Esophagus muscularis mucosa (tissue), 4 donors: ENCODE measurements around the gene RASL10A. TPM values are rescaled to one million over a fixed set of nuclear protein-coding genes. Genes with fewer than 3 reads are reported as not detected.

Experiments used
- DNase-seq: peaks from one replicate; pipeline ENCODE4 v3.0.0-alpha.2; 2017; ENCODE audit errors: extremely low spot score
- H3K27ac ChIP-seq, 4 donors: fragments of 200-600 bp; sonication (generic); replicated peaks in 1 of 4; 1 replicate in 3 of 4; 2 replicates in 1 of 4; pipeline ENCODE4 v1.5.1; 2016 to 2019; ENCODE audit warnings: mild to moderate bottlenecking in 1 of 4
- H3K27me3 ChIP-seq, 4 donors: fragments of 200-600 bp; sonication (generic); one replicate each; pipeline versions ENCODE4 v1.5.1 to v1.6.0; 2016 to 2019
- H3K36me3 ChIP-seq, 4 donors: fragments of 200-600 bp; sonication (generic); one replicate each; pipeline ENCODE4 v1.5.1; 2016 to 2019
- H3K4me1 ChIP-seq, 4 donors: fragments of 200-600 bp; sonication (generic); one replicate each; pipeline ENCODE4 v1.5.1; 2016 to 2019
- H3K4me3 ChIP-seq, 4 donors: fragments of 200-600 bp; sonication (generic); 1 replicate in 2 of 4; 2 replicates in 2 of 4; pipeline ENCODE4 v1.5.1; 2016 to 2019; ENCODE audit warnings: mild to moderate bottlenecking in 4 of 4, moderate library complexity in 1 of 4
- H3K9me3 ChIP-seq, 4 donors: fragments of 200-600 bp; sonication (generic); 1 replicate in 3 of 4; 2 replicates in 1 of 4; pipeline ENCODE4 v1.5.1; 2016 to 2019
- CTCF ChIP-seq, 3 experiments: fragments of 200-600 bp in 2 of 3; fragments of 450-650 bp in 1 of 3; sonication (generic) in 2 of 3; IDR thresholded peaks; one replicate each; pipeline ENCODE4 v1.5.1; 2017 to 2019; ENCODE audit warnings: antibody characterized with exemption in 3 of 3, mild to moderate bottlenecking in 2 of 3, moderate library complexity in 1 of 3
- EP300 ChIP-seq: sonication (generic); formaldehyde crosslinking; IDR thresholded peaks from one replicate; pipeline ENCODE4 v1.6.1; 2017; ENCODE audit warnings: antibody characterized with exemption
- POLR2A ChIP-seq: fragments of 450-650 bp; IDR thresholded peaks from one replicate; pipeline ENCODE4 v1.6.1; 2017; ENCODE audit warnings: antibody characterized with exemption, moderate library complexity, mild to moderate bottlenecking, low read depth
- POLR2AphosphoS5 ChIP-seq, 2 donors: sonication (generic); formaldehyde crosslinking; IDR thresholded peaks; one replicate each; pipeline ENCODE4 v1.6.1; 2017; ENCODE audit warnings: antibody characterized with exemption in 2 of 2
- WGBS: methylation state at CpG from one replicate; pipeline ENCODE4 v1.1.5; 2018; 5-methylcytosine and 5-hydroxymethylcytosine counted together
- intact Hi-C: fragments of 100-400 bp; cut with DNase I; formaldehyde crosslinking; loops from one replicate; pipeline ENCODE4 v1.15.1; 2023
- total RNA-seq, 4 donors: library from RNA; depleted of rRNA; stranded (reverse); fragments of >200 nt; gene quantifications; one replicate each; pipeline versions ENCODE4 v1.1.0 to v1.2.1, GENCODE V29; 2016

RASL10A gene
- total RNA-seq, 4 donors from 2014 or later, result 0.50 to 1.6 (median 0.84) TPM; not detected in 1

- peaks cover 17 to 23% (median 19%) of the 10 kb centered on the region in 4 donors for H3K4me1 ChIP-seq
- peaks cover 56 to 95% (median 85%) of the 10 kb centered on the region in 4 donors for H3K36me3 ChIP-seq
- no peak overlapping the region for H3K4me3 ChIP-seq
- 94% methylated on average over 23 of the region's 23 CpGs for WGBS
- TF ChIP-seq POLR2A, result no peak
- TF ChIP-seq EP300, result no peak
- no peak for TF ChIP-seq CTCF (IDR thresholded peaks at IDR 0.05)
- TF ChIP-seq POLR2AphosphoS5 (IDR thresholded peaks at IDR 0.05), result no peak
- H3K9me3 ChIP-seq, result no peaks in the 10 kb centered on the region
- intact Hi-C loops, result no loop called here
- DNase-seq, result no peak
- no peaks in the 10 kb centered on the region for H3K27me3 ChIP-seq
- no peak overlapping the region for H3K27ac ChIP-seq
These were observed 24.1 kb upstream of the RASL10A start for GRCh38 chr22:29339381-29340235.

GRCh38 chr22:29338398-29338797 is 22.9 kb upstream of the RASL10A start:
- no peak overlapping the region for H3K4me3 ChIP-seq
- no peaks in the 10 kb centered on the region for H3K27me3 ChIP-seq
- H3K36me3 ChIP-seq, result peaks cover 63 to 100% (median 95%) of the 10 kb centered on the region in 4 donors
- 88% methylated on average over 6 of the region's 6 CpGs for WGBS
- intact Hi-C loops, result no loop called here
- no peak for DNase-seq
- H3K9me3 ChIP-seq, result no peaks in the 10 kb centered on the region
- no peak for TF ChIP-seq EP300
- no peak for TF ChIP-seq POLR2AphosphoS5 (IDR thresholded peaks at IDR 0.05)
- no peak for TF ChIP-seq POLR2A
- no peak for TF ChIP-seq CTCF (IDR thresholded peaks at IDR 0.05)
- H3K27ac ChIP-seq, result no peak overlapping the region
- H3K4me1 ChIP-seq, result peaks cover 5 to 11% (median 8%) of the 10 kb centered on the region in 4 donors

GRCh38 chr22:29337631-29338284 is 22.3 kb upstream of the RASL10A start:
- DNase-seq, result no peak
- no peak for TF ChIP-seq POLR2A
- no peak for TF ChIP-seq EP300
- no peak for TF ChIP-seq CTCF (IDR thresholded peaks at IDR 0.05)
- no peak for TF ChIP-seq POLR2AphosphoS5 (IDR thresholded peaks at IDR 0.05)
- Histone ChIP-seq H3K4me1 (peaks cover 0 to 5% (median 2%) of the 10 kb centered on the region in 4 donors), H3K9me3 (no peaks in the 10 kb centered on the region), H3K4me3 (no peak overlapping the region), H3K36me3 (peaks cover 63 to 100% (median 97%) of the 10 kb centered on the region in 4 donors), H3K27me3 (no peaks in the 10 kb centered on the region), H3K27ac (no peak overlapping the region)
- intact Hi-C loops, result no loop called here
- WGBS, result 85% methylated on average over 12 of the region's 12 CpGs

GRCh38 chr22:29336751-29337490 is 21.4 kb upstream of the RASL10A start:
- DNase-seq, result no peak
- 85% methylated on average over 14 of the region's 14 CpGs for WGBS
- TF ChIP-seq POLR2A, result no peak
- TF ChIP-seq CTCF (IDR thresholded peaks at IDR 0.05), result no peak
- TF ChIP-seq EP300, result no peak
- Histone ChIP-seq H3K27me3 (no peaks in the 10 kb centered on the region), H3K4me1 (no peaks in the 10 kb centered on the region), H3K36me3 (peaks cover 58 to 100% (median 97%) of the 10 kb centered on the region in 4 donors), H3K4me3 (no peak overlapping the region), H3K27ac (no peak overlapping the region), H3K9me3 (no peaks in the 10 kb centered on the region)
- intact Hi-C loops, result no loop called here
